T-helper 2 cell (primary cell): ENCODE data around the gene RIN3.

ENCODE experiments used
- DNase-seq, 5 experiments: peaks; one replicate each; pipeline versions ENCODE4 v3.0.0 to v3.0.0-alpha.2; 2012 to 2022

Gene RIN3

GRCh38 chr14:92556863-92557543 lies 43.4 kb downstream of the RIN3 start:
- no peak for DNase-seq

- DNase-seq: no peak
These were observed 43.9 kb downstream of the RIN3 start for GRCh38 chr14:92557544-92557912.

GRCh38 chr14:92558319-92558718 lies 44.7 kb downstream of the RIN3 start:
- DNase-seq: peak in 1 of 5 experiments; percentile 52

GRCh38 chr14:92559486-92559885 lies 45.9 kb downstream of the RIN3 start:
- no peak for DNase-seq

GRCh38 chr14:92560106-92560865 lies 46.7 kb downstream of the RIN3 start:
- DNase-seq: no peak

GRCh38 chr14:92561906-92562479 lies 48.4 kb downstream of the RIN3 start:
- DNase-seq: peak in 1 of 5 experiments; percentile 39

GRCh38 chr14:92563359-92563758 lies 49.8 kb downstream of the RIN3 start:
- DNase-seq: peak in 1 of 5 experiments; percentile 79

- DNase-seq: no peak
These were observed 50.2 kb downstream of the RIN3 start for GRCh38 chr14:92563765-92564285.

- no peak for DNase-seq
These were observed 50.9 kb downstream of the RIN3 start for GRCh38 chr14:92564344-92565039.

GRCh38 chr14:92565040-92565717 lies 51.6 kb downstream of the RIN3 start:
- DNase-seq: no peak

- no peak for DNase-seq
These were observed 52.1 kb downstream of the RIN3 start for GRCh38 chr14:92565718-92566115.

- DNase-seq: no peak
These were observed 53.7 kb downstream of the RIN3 start for GRCh38 chr14:92567173-92567725.

GRCh38 chr14:92568621-92569479 lies 55.3 kb downstream of the RIN3 start:
- DNase-seq: peak in 1 of 5 experiments; percentile 66

- DNase-seq: no peak
These were observed 57.2 kb downstream of the RIN3 start for GRCh38 chr14:92570674-92571262.

- no peak for DNase-seq
These were observed 58.5 kb downstream of the RIN3 start for GRCh38 chr14:92572050-92572449.

- DNase-seq: no peak
These were observed 60.3 kb downstream of the RIN3 start for GRCh38 chr14:92573761-92574498.

GRCh38 chr14:92575061-92575747 lies 61.6 kb downstream of the RIN3 start:
- DNase-seq: no peak

- no peak for DNase-seq
These were observed 62.2 kb downstream of the RIN3 start for GRCh38 chr14:92575748-92576303.

- peak in 2 of 5 experiments; percentile 29 to 68 for DNase-seq
These were observed 63.8 kb downstream of the RIN3 start for GRCh38 chr14:92577321-92577742.
